HUES48 (cell line): ENCODE data around the gene FGFR1OP2.

Experiments used
- H3K27ac ChIP-seq: one replicate; pipeline ENCODE4 v1.7.0; 2013; ENCODE audit warnings: low read depth, low read length, inconsistent platforms
- H3K27me3 ChIP-seq: 2 replicates; pipeline ENCODE4 v1.6.1; 2013; ENCODE audit warnings: mild to moderate bottlenecking, low read length; ENCODE audit not compliant: control insufficient read depth, insufficient read depth
- H3K36me3 ChIP-seq: 2 replicates; pipeline ENCODE4 v1.6.1; 2013; ENCODE audit warnings: low read length; ENCODE audit not compliant: control insufficient read depth, insufficient read depth
- H3K4me1 ChIP-seq: 2 replicates; pipeline ENCODE4 v1.6.1; 2013; ENCODE audit warnings: mild to moderate bottlenecking, low read length; ENCODE audit not compliant: control insufficient read depth, insufficient read depth
- H3K4me3 ChIP-seq: 2 replicates; pipeline ENCODE4 v1.5.1; 2013; ENCODE audit warnings: mild to moderate bottlenecking, low read depth, low read length
- H3K9ac ChIP-seq: 2 replicates; pipeline ENCODE4 v1.6.1; 2013; ENCODE audit warnings: mild to moderate bottlenecking, low read depth, low read length, moderate library complexity
- H3K9me3 ChIP-seq: 2 replicates; pipeline ENCODE4 v1.6.1; 2013; ENCODE audit warnings: low read length; ENCODE audit not compliant: control insufficient read depth, insufficient read depth

The FGFR1OP2 gene

GRCh38 chr12:26928661-26929060, 9.6 kb upstream of the FGFR1OP2 start:
- no peaks in the 10 kb centered on the region for H3K9me3 ChIP-seq
- H3K4me3 ChIP-seq: no peak overlapping the region

GRCh38 chr12:26929590-26929989, 8.7 kb upstream of the FGFR1OP2 start:
- H3K36me3 ChIP-seq: peaks cover 91% of the 10 kb centered on the region

More at GRCh38 chr12:26928661-26929060, 9.6 kb upstream of the FGFR1OP2 start:
- H3K27ac ChIP-seq: no peak overlapping the region
- H3K9ac ChIP-seq: no peak overlapping the region
- H3K36me3 ChIP-seq: peaks cover 93% of the 10 kb centered on the region
- H3K27me3 ChIP-seq: no peaks in the 10 kb centered on the region
- no peaks in the 10 kb centered on the region for H3K4me1 ChIP-seq

GRCh38 chr12:26935636-26936378, 2.5 kb upstream of the FGFR1OP2 start:
- no peak overlapping the region for H3K27ac ChIP-seq
- peak overlapping the region; percentile 98; the same call in 1 of the 2 replicates for H3K4me3 ChIP-seq
- no peaks in the 10 kb centered on the region for H3K9me3 ChIP-seq
- no peaks in the 10 kb centered on the region for H3K27me3 ChIP-seq
- H3K4me1 ChIP-seq: peaks cover 14% of the 10 kb centered on the region; the same call in 1 of the 2 replicates
- peaks cover 35% of the 10 kb centered on the region for H3K36me3 ChIP-seq
- no peak overlapping the region for H3K9ac ChIP-seq

More at GRCh38 chr12:26929590-26929989, 8.7 kb upstream of the FGFR1OP2 start:
- Histone ChIP-seq H3K27ac (no peak overlapping the region), H3K9me3 (no peaks in the 10 kb centered on the region), H3K4me1 (no peaks in the 10 kb centered on the region), H3K27me3 (no peaks in the 10 kb centered on the region), H3K9ac (no peak overlapping the region), H3K4me3 (no peak overlapping the region)

- Histone ChIP-seq H3K36me3 (peaks cover 28% of the 10 kb centered on the region), H3K4me3 (peak overlapping the region; percentile 98), H3K9ac (peak overlapping the region; percentile 92), H3K4me1 (peaks cover 14% of the 10 kb centered on the region; the same call in 1 of the 2 replicates), H3K27me3 (no peaks in the 10 kb centered on the region), H3K27ac (no peak overlapping the region), H3K9me3 (no peaks in the 10 kb centered on the region)
These were observed 1.5 kb upstream of the FGFR1OP2 start for GRCh38 chr12:26936559-26937442.

- peak overlapping the region; percentile 98 for H3K4me3 ChIP-seq
- no peaks in the 10 kb centered on the region for H3K9me3 ChIP-seq
- peak overlapping the region; percentile 92 for H3K9ac ChIP-seq
- peak overlapping the region; percentile 97 for H3K27ac ChIP-seq
- H3K36me3 ChIP-seq: peaks cover 22% of the 10 kb centered on the region
- H3K27me3 ChIP-seq: no peaks in the 10 kb centered on the region
- H3K4me1 ChIP-seq: peaks cover 14% of the 10 kb centered on the region; the same call in 1 of the 2 replicates
These were observed 817 bp upstream of the FGFR1OP2 start for GRCh38 chr12:26937443-26937862.

- Histone ChIP-seq H3K9me3 (no peaks in the 10 kb centered on the region), H3K4me3 (peak overlapping the region; percentile 98), H3K4me1 (peaks cover 14% of the 10 kb centered on the region; the same call in 1 of the 2 replicates), H3K27ac (peak overlapping the region; percentile 97), H3K9ac (peak overlapping the region; percentile 92), H3K36me3 (peaks cover 12% of the 10 kb centered on the region), H3K27me3 (no peaks in the 10 kb centered on the region)
These were observed 412 bp downstream of the FGFR1OP2 start for GRCh38 chr12:26938701-26939062.

GRCh38 chr12:26939192-26939832, 1.0 kb downstream of the FGFR1OP2 start:
- Histone ChIP-seq H3K4me1 (peaks cover 14% of the 10 kb centered on the region; the same call in 1 of the 2 replicates), H3K9ac (peak overlapping the region; percentile 92), H3K9me3 (no peaks in the 10 kb centered on the region), H3K36me3 (0 out of 2 replicates have a peak, but pooled peaks cover 6% of the 10 kb centered on the region), H3K27me3 (no peaks in the 10 kb centered on the region), H3K27ac (no peak overlapping the region), H3K4me3 (peak overlapping the region; percentile 98)

- H3K36me3 ChIP-seq: 0 out of 2 replicates have a peak, but pooled peaks cover under 1% of the 10 kb centered on the region
- H3K9me3 ChIP-seq: no peaks in the 10 kb centered on the region
- H3K4me1 ChIP-seq: peaks cover 14% of the 10 kb centered on the region; the same call in 1 of the 2 replicates
- no peaks in the 10 kb centered on the region for H3K27me3 ChIP-seq
- no peak overlapping the region for H3K27ac ChIP-seq
- peak overlapping the region; percentile 98; the same call in 1 of the 2 replicates for H3K4me3 ChIP-seq
- no peak overlapping the region for H3K9ac ChIP-seq
These were observed 1.7 kb downstream of the FGFR1OP2 start for GRCh38 chr12:26939953-26940352.

GRCh38 chr12:26940516-26941214, 2.4 kb downstream of the FGFR1OP2 start:
- Histone ChIP-seq H3K9me3 (no peaks in the 10 kb centered on the region), H3K27me3 (no peaks in the 10 kb centered on the region), H3K4me1 (peaks cover 14% of the 10 kb centered on the region; the same call in 1 of the 2 replicates), H3K4me3 (no peak overlapping the region), H3K36me3 (no peaks in the 10 kb centered on the region), H3K27ac (no peak overlapping the region), H3K9ac (no peak overlapping the region)

- H3K27ac ChIP-seq: no peak overlapping the region
- H3K36me3 ChIP-seq: no peaks in the 10 kb centered on the region
- peaks cover 14% of the 10 kb centered on the region; the same call in 1 of the 2 replicates for H3K4me1 ChIP-seq
- H3K27me3 ChIP-seq: no peaks in the 10 kb centered on the region
- H3K9me3 ChIP-seq: no peaks in the 10 kb centered on the region
- no peak overlapping the region for H3K9ac ChIP-seq
- H3K4me3 ChIP-seq: no peak overlapping the region
These were observed 2.9 kb downstream of the FGFR1OP2 start for GRCh38 chr12:26941215-26941594.
